NCI-H1417 treated with DMSO at 0.1 percent for 48 hours (cell line): Measurements from ENCODE around the gene KLHL10.
"Not testable (repeated sequence)": the region's sequence is repeated elsewhere in the genome, so short reads cannot be mapped to it uniquely, and the experiment has no call there.

ENCODE experiments used
- DNase-seq: peaks from one replicate; lab custom pipeline; 2025; lab: John Stamatoyannopoulos, UW

Gene KLHL10

GRCh38 chr17:41813152-41813680 lies 24.4 kb upstream of the KLHL10 start:
- DNase-seq: no peak

GRCh38 chr17:41813699-41814124 lies 23.9 kb upstream of the KLHL10 start:
- DNase-seq: no peak

GRCh38 chr17:41814195-41814594 lies 23.4 kb upstream of the KLHL10 start:
- DNase-seq: no peak

- no peak for DNase-seq
These were observed 20.8 kb upstream of the KLHL10 start for GRCh38 chr17:41816637-41817320.

GRCh38 chr17:41818024-41818423 lies 19.6 kb upstream of the KLHL10 start:
- DNase-seq: no peak

GRCh38 chr17:41821776-41822175 lies 15.8 kb upstream of the KLHL10 start:
- no peak for DNase-seq

- DNase-seq: no peak
These were observed 15.1 kb upstream of the KLHL10 start for GRCh38 chr17:41822216-41823140.

GRCh38 chr17:41823141-41823524 lies 14.5 kb upstream of the KLHL10 start:
- no peak for DNase-seq

GRCh38 chr17:41823580-41823979 lies 14.0 kb upstream of the KLHL10 start:
- DNase-seq: no peak

- DNase-seq: no peak
These were observed 13.5 kb upstream of the KLHL10 start for GRCh38 chr17:41824086-41824485.

- no peak for DNase-seq
These were observed 12.3 kb upstream of the KLHL10 start for GRCh38 chr17:41825175-41825845.

- not testable (repeated sequence) for DNase-seq
These were observed 7.7 kb upstream of the KLHL10 start for GRCh38 chr17:41829961-41830360.

GRCh38 chr17:41835214-41835799 lies 2.3 kb upstream of the KLHL10 start:
- DNase-seq: no peak

GRCh38 chr17:41835800-41836549 lies 1.6 kb upstream of the KLHL10 start, which contains the start of gene NT5C3B:
Gene NT5C3B, minus strand, starts transcription at chr17:41836232. Its CDS starts 39 bp downstream, at chr17:41836193.
- no peak for DNase-seq

GRCh38 chr17:41836550-41837196 lies 952 bp upstream of the KLHL10 start:
- no peak for DNase-seq

- DNase-seq: not testable (repeated sequence)
These were observed 1.8 kb downstream of the KLHL10 start for GRCh38 chr17:41839448-41839847.

- not testable (repeated sequence) for DNase-seq
These were observed 3.2 kb downstream of the KLHL10 start for GRCh38 chr17:41840781-41841180.

- DNase-seq: no peak
These were observed 7.3 kb downstream of the KLHL10 start for GRCh38 chr17:41844971-41845370.

- no peak for DNase-seq
These were observed 11.2 kb downstream of the KLHL10 start for GRCh38 chr17:41848788-41849187.

GRCh38 chr17:41849251-41849990 lies 11.8 kb downstream of the KLHL10 start:
- no peak for DNase-seq
